Activated CD8-positive, alpha-beta memory T cell treated with anti-CD3 and anti-CD28 coated beads for 48 hours (primary cell): ENCODE results near the gene ZSCAN31.
"Not testable (repeated sequence)": the region's sequence is repeated elsewhere in the genome, so short reads cannot be mapped to it uniquely, and the experiment has no call there.

Source experiments
- DNase-seq, 3 experiments: peaks; one replicate each; pipeline ENCODE4 v3.0.0-alpha.2; 2020; ENCODE audit warnings: low read depth in 2 of 3, low spot score in 2 of 3

Gene ZSCAN31

GRCh38 chr6:28335564-28336283 lies at the start of gene ZSCAN31:
Gene ZSCAN31, minus strand, starts transcription at chr6:28336148. Its CDS starts 6,465 bp downstream, at chr6:28329683.
- peak; percentile 43 to 56 (median 49) for DNase-seq

GRCh38 chr6:28384143-28384533 lies 48.2 kb upstream of the ZSCAN31 start:
- DNase-seq = no peak

- peak in 2 of 3 experiments; percentile 5 to 17 for DNase-seq
Measured at GRCh38 chr6:28383235-28384142, 47.5 kb upstream of the ZSCAN31 start.

GRCh38 chr6:28380381-28380780 lies 44.4 kb upstream of the ZSCAN31 start:
- no peak for DNase-seq

GRCh38 chr6:28378644-28379043 lies 42.7 kb upstream of the ZSCAN31 start:
- DNase-seq = no peak

- no peak for DNase-seq
Measured at GRCh38 chr6:28377879-28378278, 41.9 kb upstream of the ZSCAN31 start.

- no peak for DNase-seq
Measured at GRCh38 chr6:28373925-28374324, 38.0 kb upstream of the ZSCAN31 start.

- DNase-seq = no peak
Measured at GRCh38 chr6:28371706-28372451, 35.9 kb upstream of the ZSCAN31 start.

- no peak for DNase-seq
Measured at GRCh38 chr6:28371280-28371679, 35.3 kb upstream of the ZSCAN31 start.

- DNase-seq = no peak
Measured at GRCh38 chr6:28370440-28370839, 34.5 kb upstream of the ZSCAN31 start.

GRCh38 chr6:28369463-28369862 lies 33.5 kb upstream of the ZSCAN31 start:
- DNase-seq = no peak

GRCh38 chr6:28368522-28368921 lies 32.6 kb upstream of the ZSCAN31 start:
- no peak for DNase-seq

GRCh38 chr6:28365590-28365989 lies 29.6 kb upstream of the ZSCAN31 start:
- DNase-seq = not testable (repeated sequence)

GRCh38 chr6:28360961-28361360 lies 25.0 kb upstream of the ZSCAN31 start:
- no peak for DNase-seq

GRCh38 chr6:28359562-28359961 lies 23.6 kb upstream of the ZSCAN31 start:
- DNase-seq = not testable (repeated sequence)

GRCh38 chr6:28357036-28357435 lies 21.1 kb upstream of the ZSCAN31 start:
- DNase-seq = no peak

- no peak for DNase-seq
Measured at GRCh38 chr6:28356666-28357020, 20.7 kb upstream of the ZSCAN31 start.

- peak; percentile 6 to 23 (median 17) for DNase-seq
Measured at GRCh38 chr6:28355743-28356665, 20.1 kb upstream of the ZSCAN31 start.

GRCh38 chr6:28354688-28355554 lies 19.0 kb upstream of the ZSCAN31 start:
- no peak for DNase-seq
